Measurements from ENCODE around the gene PHACTR1.
"Not testable (repeated sequence)": the region's sequence is repeated elsewhere in the genome, so short reads cannot be mapped to it uniquely, and the experiment has no call there.

PHACTR1 gene

GRCh38 chr6:12935637-12936036, 219.1 kb downstream of the PHACTR1 start:
- H3K4me3 ChIP-seq (ENCODE audit: low read depth, low read length): no peak overlapping the region
- TF ChIP-seq, protein P1, sequence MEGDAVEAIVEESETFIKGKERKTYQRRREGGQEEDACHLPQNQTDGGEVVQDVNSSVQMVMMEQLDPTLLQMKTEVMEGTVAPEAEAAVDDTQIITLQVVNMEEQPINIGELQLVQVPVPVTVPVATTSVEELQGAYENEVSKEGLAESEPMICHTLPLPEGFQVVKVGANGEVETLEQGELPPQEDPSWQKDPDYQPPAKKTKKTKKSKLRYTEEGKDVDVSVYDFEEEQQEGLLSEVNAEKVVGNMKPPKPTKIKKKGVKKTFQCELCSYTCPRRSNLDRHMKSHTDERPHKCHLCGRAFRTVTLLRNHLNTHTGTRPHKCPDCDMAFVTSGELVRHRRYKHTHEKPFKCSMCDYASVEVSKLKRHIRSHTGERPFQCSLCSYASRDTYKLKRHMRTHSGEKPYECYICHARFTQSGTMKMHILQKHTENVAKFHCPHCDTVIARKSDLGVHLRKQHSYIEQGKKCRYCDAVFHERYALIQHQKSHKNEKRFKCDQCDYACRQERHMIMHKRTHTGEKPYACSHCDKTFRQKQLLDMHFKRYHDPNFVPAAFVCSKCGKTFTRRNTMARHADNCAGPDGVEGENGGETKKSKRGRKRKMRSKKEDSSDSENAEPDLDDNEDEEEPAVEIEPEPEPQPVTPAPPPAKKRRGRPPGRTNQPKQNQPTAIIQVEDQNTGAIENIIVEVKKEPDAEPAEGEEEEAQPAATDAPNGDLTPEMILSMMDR (IDR thresholded peaks at IDR 0.05; ENCODE audit: low read depth, low read length): no peak
- in situ Hi-C loops (cut with HindIII; ENCODE audit: low sequenced_read_pairs): no loop called here
- DNase-seq (ENCODE audit: low read depth, low spot score): no peak

DNA sequence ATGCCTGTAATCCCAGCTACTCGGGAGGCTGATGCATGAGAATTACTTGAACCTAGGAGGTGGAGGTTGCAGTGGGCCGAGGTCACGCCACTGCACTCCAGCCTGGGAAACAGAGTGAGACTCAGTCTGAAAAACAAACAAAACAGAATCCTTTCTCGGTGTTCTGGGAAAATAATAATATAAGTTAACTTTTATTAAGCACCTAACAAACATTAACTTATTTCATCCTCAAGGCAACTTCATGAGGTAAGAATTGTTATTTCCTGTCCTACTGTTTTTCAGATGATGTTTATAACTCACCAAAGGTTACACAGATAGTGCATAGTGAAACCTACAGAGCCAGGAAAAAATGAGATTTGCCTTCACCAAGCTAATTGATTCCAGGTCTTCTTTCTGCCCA, 221.4 kb downstream of the PHACTR1 start:
- TF ChIP-seq, protein P1 (IDR thresholded peaks at IDR 0.05; ENCODE audit: low read depth, low read length): no peak
- no peak overlapping the region for H3K4me3 ChIP-seq (ENCODE audit: low read depth, low read length)
- in situ Hi-C loops (cut with HindIII; ENCODE audit: low sequenced_read_pairs): no loop called here
- no peak for DNase-seq (ENCODE audit: low read depth, low spot score)

GRCh38 chr6:12939314-12939713, 222.7 kb downstream of the PHACTR1 start:
- DNase-seq (ENCODE audit: low read depth, low spot score): no peak
- TF ChIP-seq, protein P1 (IDR thresholded peaks at IDR 0.05; ENCODE audit: low read depth, low read length): no peak
- in situ Hi-C loops (cut with HindIII; ENCODE audit: low sequenced_read_pairs): no loop called here
- no peak overlapping the region for H3K4me3 ChIP-seq (ENCODE audit: low read depth, low read length)

DNA sequence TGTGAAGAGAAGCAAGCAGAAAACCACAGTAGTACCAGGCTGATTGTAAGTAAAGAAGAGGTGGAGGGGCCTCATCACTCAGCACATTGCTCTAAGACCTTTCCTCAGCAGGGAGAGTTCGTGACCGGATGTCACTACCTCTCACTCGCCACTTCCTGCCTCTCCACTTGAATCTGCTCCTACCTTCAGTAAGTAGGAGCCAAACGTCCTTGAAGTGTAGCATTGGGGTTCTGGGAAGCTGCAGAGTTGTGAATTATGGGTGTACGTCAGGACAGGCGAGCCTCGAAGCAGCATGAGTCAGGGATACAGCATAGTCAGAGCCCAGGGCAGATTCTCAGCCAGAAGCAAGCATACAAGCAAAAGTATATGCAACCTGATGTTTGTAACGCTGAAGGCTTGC, 224.9 kb downstream of the PHACTR1 start:
- TF ChIP-seq, protein P1 (IDR thresholded peaks at IDR 0.05; ENCODE audit: low read depth, low read length): no peak
- DNase-seq (ENCODE audit: low read depth, low spot score): peak; percentile 8
- H3K4me3 ChIP-seq (ENCODE audit: low read depth, low read length): no peak overlapping the region
- in situ Hi-C loops (cut with HindIII; ENCODE audit: low sequenced_read_pairs): no loop called here

DNA sequence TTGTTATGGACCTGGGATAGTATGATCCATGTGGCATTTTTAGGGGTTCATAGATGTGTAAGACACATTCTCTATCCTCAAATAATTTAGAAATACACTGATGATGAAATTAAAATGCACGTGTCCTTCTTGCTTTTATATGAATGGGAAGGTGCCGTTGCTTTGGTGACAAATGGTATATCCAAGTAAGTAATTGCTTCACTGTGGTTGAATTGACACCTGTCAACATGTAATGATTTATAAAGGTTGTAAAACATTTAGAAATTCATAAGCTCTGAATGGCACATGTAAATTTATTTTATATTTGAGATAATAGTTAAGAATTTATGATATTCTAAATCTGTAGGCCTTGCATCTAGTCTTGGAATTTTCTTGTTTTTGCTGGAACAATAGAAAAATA, 227.0 kb downstream of the PHACTR1 start:
- in situ Hi-C loops (cut with HindIII; ENCODE audit: low sequenced_read_pairs): no loop called here

GRCh38 chr6:12944001-12944400, 227.4 kb downstream of the PHACTR1 start:
- no peak overlapping the region for H3K4me3 ChIP-seq (ENCODE audit: low read depth, low read length)
- TF ChIP-seq, protein P1 (IDR thresholded peaks at IDR 0.05; ENCODE audit: low read depth, low read length): no peak
- in situ Hi-C loops (cut with HindIII; ENCODE audit: low sequenced_read_pairs): no loop called here
- DNase-seq (ENCODE audit: low read depth, low spot score): no peak

More for the DNA sequence above, 227.0 kb downstream of the PHACTR1 start:
- no peak for DNase-seq (ENCODE audit: low read depth, low spot score)
- H3K4me3 ChIP-seq (ENCODE audit: low read depth, low read length): no peak overlapping the region
- TF ChIP-seq, protein P1 (IDR thresholded peaks at IDR 0.05; ENCODE audit: low read depth, low read length): no peak

DNA sequence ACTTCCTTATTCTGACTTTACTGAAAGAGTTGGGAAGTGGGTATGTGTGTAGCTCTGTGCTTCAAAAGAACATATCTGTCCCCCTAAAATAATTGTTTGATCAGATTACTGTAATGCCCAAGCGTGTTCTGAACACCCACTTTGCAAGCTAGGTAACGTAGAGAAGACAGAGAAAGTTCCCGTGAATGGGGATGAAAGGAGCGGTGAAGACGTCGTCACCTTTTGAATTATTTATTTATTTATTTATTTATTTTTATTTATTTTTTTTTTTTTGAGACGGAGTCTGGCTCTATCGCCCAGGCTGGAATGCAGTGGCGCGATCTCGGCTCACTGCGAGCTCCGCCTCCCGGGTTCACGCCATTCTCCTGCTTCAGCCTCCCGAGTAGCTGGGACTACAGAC, 228.0 kb downstream of the PHACTR1 start:
- DNase-seq (ENCODE audit: low read depth, low spot score); H3K4me3 ChIP-seq (ENCODE audit: low read depth, low read length); in situ Hi-C loops (cut with HindIII; ENCODE audit: low sequenced_read_pairs): not testable (repeated sequence)
